NCI-H1092 (cell line): ENCODE results near the gene TMEM74B.
"Not testable (repeated sequence)": the region's sequence is repeated elsewhere in the genome, so short reads cannot be mapped to it uniquely, and the experiment has no call there.

ENCODE experiments used
- DNase-seq: peaks from one replicate; lab custom pipeline; 2025; lab: John Stamatoyannopoulos, UW

Gene TMEM74B

GRCh38 chr20:1178623-1179022 lies 6.2 kb downstream of the TMEM74B start:
- DNase-seq, result no peak

- DNase-seq, result no peak
Measured at GRCh38 chr20:1178103-1178502, 6.7 kb downstream of the TMEM74B start.

- DNase-seq, result no peak
Measured at GRCh38 chr20:1177680-1178079, 7.1 kb downstream of the TMEM74B start.

GRCh38 chr20:1174787-1175186 lies 10.0 kb downstream of the TMEM74B start:
- no peak for DNase-seq

- no peak for DNase-seq
Measured at GRCh38 chr20:1173698-1174097, 11.1 kb downstream of the TMEM74B start.

- DNase-seq, result no peak
Measured at GRCh38 chr20:1171461-1172093, 13.2 kb downstream of the TMEM74B start.

- no peak for DNase-seq
Measured at GRCh38 chr20:1169224-1169623, 15.6 kb downstream of the TMEM74B start.

- no peak for DNase-seq
Measured at GRCh38 chr20:1166948-1167720, 17.6 kb downstream of the TMEM74B start.

- no peak for DNase-seq
Measured at GRCh38 chr20:1165941-1166340, 18.8 kb downstream of the TMEM74B start.

- DNase-seq, result no peak
Measured at GRCh38 chr20:1165521-1165920, 19.3 kb downstream of the TMEM74B start.

GRCh38 chr20:1164871-1165270 lies 19.9 kb downstream of the TMEM74B start:
- DNase-seq, result no peak

GRCh38 chr20:1163653-1164052 lies 21.1 kb downstream of the TMEM74B start:
- DNase-seq, result no peak

GRCh38 chr20:1163105-1163504 lies 21.7 kb downstream of the TMEM74B start:
- DNase-seq, result no peak

- DNase-seq, result no peak
Measured at GRCh38 chr20:1160991-1161390, 23.8 kb downstream of the TMEM74B start.

- DNase-seq, result no peak
Measured at GRCh38 chr20:1160496-1160895, 24.3 kb downstream of the TMEM74B start.

- no peak for DNase-seq
Measured at GRCh38 chr20:1155342-1155741, 29.4 kb downstream of the TMEM74B start.

- no peak for DNase-seq
Measured at GRCh38 chr20:1154691-1155090, 30.1 kb downstream of the TMEM74B start.

GRCh38 chr20:1154226-1154625 lies 30.6 kb downstream of the TMEM74B start:
- no peak for DNase-seq

GRCh38 chr20:1150968-1151367 lies 33.8 kb downstream of the TMEM74B start:
- no peak for DNase-seq

- DNase-seq, result no peak
Measured at GRCh38 chr20:1150218-1150617, 34.6 kb downstream of the TMEM74B start.

GRCh38 chr20:1149812-1150211 lies 35.0 kb downstream of the TMEM74B start:
- DNase-seq, result not testable (repeated sequence)

GRCh38 chr20:1146957-1147356 lies 37.8 kb downstream of the TMEM74B start:
- no peak for DNase-seq

GRCh38 chr20:1144401-1145172 lies 40.2 kb downstream of the TMEM74B start:
- DNase-seq, result no peak
